DOHH2 (cell line): ENCODE data around the gene TBATA.

ENCODE experiments used
- H3F3A ChIP-seq: fragments of 200-600 bp; sonication (generic), shearing (Covaris generic); 2 replicates; pipeline ENCODE4 v1.6.0; 2016; ENCODE audit warnings: antibody characterized with exemption, mild to moderate bottlenecking; ENCODE audit not compliant: control insufficient read depth, insufficient read depth
- H3K27ac ChIP-seq: fragments of 200-600 bp; sonication (generic); 2 replicates; pipeline ENCODE4 v1.5.1; 2014; ENCODE audit warnings: low read depth, mild to moderate bottlenecking, low read length, moderate library complexity
- H3K27me3 ChIP-seq: fragments of 200-600 bp; sonication (generic); 2 replicates; pipeline ENCODE4 v1.6.1; 2014; ENCODE audit warnings: mild to moderate bottlenecking, low read length, mixed read lengths; ENCODE audit not compliant: control insufficient read depth
- H3K36me3 ChIP-seq: fragments of 200-600 bp; sonication (generic); 2 replicates; pipeline ENCODE4 v1.6.1; 2014; ENCODE audit warnings: mild to moderate bottlenecking, low read length, moderate library complexity, mixed read lengths; ENCODE audit not compliant: control insufficient read depth
- H3K4me1 ChIP-seq: fragments of 200-600 bp; sonication (generic); 2 replicates; pipeline ENCODE4 v1.6.1; 2014; ENCODE audit warnings: mild to moderate bottlenecking, low read length, mixed read lengths; ENCODE audit not compliant: control insufficient read depth
- H3K4me2 ChIP-seq: fragments of 200-600 bp; sonication (generic); 2 replicates; pipeline ENCODE4 v1.6.0; 2014; ENCODE audit warnings: mild to moderate bottlenecking, low read length, moderate library complexity
- H3K4me3 ChIP-seq: fragments of 200-600 bp; sonication (generic); 2 replicates; pipeline ENCODE4 v1.5.1; 2014; ENCODE audit warnings: mild to moderate bottlenecking, low read length, mixed read lengths
- H3K79me2 ChIP-seq: fragments of 200-600 bp; sonication (generic); 2 replicates; pipeline ENCODE4 v1.6.1; 2014; ENCODE audit warnings: mild to moderate bottlenecking, low read length, mixed read lengths; ENCODE audit not compliant: control insufficient read depth
- H3K9me2 ChIP-seq: fragments of 200-600 bp; sonication (generic); replicated peaks from 2 replicates; pipeline ENCODE4 v1.6.1; 2014; ENCODE audit warnings: mild to moderate bottlenecking, low read length, mixed read lengths; ENCODE audit not compliant: control insufficient read depth
- H3K9me3 ChIP-seq: fragments of 200-600 bp; sonication (generic); 2 replicates; pipeline ENCODE4 v1.6.1; 2014; ENCODE audit warnings: antibody characterized with exemption, low read length, mixed read lengths; ENCODE audit not compliant: control insufficient read depth, insufficient read depth
- H4K20me1 ChIP-seq: fragments of 200-600 bp; sonication (generic); 2 replicates; pipeline ENCODE4 v1.6.0; 2014; ENCODE audit warnings: low read depth, mild to moderate bottlenecking, antibody characterized with exemption, low read length, moderate library complexity; ENCODE audit not compliant: control insufficient read depth, insufficient read depth
- EZH2phosphoT487 ChIP-seq: fragments of 200-600 bp; sonication (generic); IDR thresholded peaks from 2 replicates; pipeline ENCODE4 v1.6.1; 2017; ENCODE audit warnings: borderline replicate concordance, mild to moderate bottlenecking, antibody characterized with exemption, low read length, moderate library complexity, mixed read lengths
- TF ChIP-seq, protein P1 (sequence below): fragments of 200-600 bp; sonication (generic); IDR thresholded peaks from one replicate; pipeline ENCODE4 v1.5.1; 2014; ENCODE audit warnings: antibody characterized with exemption, mild to moderate bottlenecking, low read depth, low read length; ENCODE audit not compliant: poor library complexity, severe bottlenecking

The TBATA gene

DNA sequence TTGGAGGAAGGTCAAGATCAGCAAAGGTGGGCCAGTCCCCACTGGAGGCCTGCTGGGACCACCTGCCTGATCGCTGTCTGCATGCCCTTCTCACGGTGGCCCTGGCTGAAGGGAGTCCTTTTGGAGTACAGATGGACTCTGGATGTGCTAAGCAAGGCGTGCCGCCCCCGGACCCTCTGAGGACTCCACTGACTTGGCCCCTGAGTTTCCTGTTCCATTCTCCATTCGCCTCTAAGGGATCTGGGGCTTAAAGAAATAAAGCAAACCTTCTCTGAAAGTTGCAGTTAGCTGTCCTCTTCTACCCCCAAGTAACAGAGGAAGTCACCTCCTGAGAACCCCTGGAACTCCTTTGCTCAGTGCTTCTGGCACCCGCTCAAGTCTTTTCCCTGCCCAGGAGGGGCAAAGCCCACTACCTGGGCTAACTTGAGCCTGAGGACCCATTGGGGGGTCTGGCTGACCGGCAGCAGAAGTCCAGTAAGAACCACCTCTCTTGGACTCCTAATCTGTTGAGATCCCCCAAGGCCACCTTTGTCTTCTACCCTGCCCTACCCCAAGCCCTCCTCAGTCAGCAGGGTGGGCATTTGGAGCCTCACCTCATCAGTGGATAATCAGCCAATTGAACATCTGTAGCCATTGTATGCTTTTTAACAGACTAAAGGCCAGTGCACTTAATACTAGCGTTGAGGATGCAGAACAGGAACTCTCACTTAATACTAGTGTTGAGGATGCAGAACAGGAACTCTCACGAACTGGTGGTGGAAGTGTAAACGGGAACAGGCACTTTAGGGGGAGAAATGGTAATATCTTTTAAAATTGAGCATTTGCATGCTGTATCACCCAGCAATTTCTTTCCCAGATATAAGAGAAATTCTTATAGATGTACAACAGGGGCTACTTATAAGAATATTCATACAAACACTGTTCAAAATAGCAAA is 2.2 kb downstream of the TBATA start:
- H3K79me2 ChIP-seq = no peaks in the 10 kb centered on the region
- no peaks in the 10 kb centered on the region for H3F3A ChIP-seq
- no peaks in the 10 kb centered on the region for H3K9me2 ChIP-seq
- no peak overlapping the region for H3K4me2 ChIP-seq
- no peaks in the 10 kb centered on the region for H4K20me1 ChIP-seq
- no peak overlapping the region for H3K4me3 ChIP-seq
- H3K4me1 ChIP-seq = no peaks in the 10 kb centered on the region
- H3K27ac ChIP-seq = no peak overlapping the region
- no peak for TF ChIP-seq EZH2phosphoT487
- TF ChIP-seq, protein P1, sequence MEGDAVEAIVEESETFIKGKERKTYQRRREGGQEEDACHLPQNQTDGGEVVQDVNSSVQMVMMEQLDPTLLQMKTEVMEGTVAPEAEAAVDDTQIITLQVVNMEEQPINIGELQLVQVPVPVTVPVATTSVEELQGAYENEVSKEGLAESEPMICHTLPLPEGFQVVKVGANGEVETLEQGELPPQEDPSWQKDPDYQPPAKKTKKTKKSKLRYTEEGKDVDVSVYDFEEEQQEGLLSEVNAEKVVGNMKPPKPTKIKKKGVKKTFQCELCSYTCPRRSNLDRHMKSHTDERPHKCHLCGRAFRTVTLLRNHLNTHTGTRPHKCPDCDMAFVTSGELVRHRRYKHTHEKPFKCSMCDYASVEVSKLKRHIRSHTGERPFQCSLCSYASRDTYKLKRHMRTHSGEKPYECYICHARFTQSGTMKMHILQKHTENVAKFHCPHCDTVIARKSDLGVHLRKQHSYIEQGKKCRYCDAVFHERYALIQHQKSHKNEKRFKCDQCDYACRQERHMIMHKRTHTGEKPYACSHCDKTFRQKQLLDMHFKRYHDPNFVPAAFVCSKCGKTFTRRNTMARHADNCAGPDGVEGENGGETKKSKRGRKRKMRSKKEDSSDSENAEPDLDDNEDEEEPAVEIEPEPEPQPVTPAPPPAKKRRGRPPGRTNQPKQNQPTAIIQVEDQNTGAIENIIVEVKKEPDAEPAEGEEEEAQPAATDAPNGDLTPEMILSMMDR = no peak
- H3K36me3 ChIP-seq = no peaks in the 10 kb centered on the region
- peaks cover 27% of the 10 kb centered on the region for H3K27me3 ChIP-seq
- no peaks in the 10 kb centered on the region for H3K9me3 ChIP-seq

DNA sequence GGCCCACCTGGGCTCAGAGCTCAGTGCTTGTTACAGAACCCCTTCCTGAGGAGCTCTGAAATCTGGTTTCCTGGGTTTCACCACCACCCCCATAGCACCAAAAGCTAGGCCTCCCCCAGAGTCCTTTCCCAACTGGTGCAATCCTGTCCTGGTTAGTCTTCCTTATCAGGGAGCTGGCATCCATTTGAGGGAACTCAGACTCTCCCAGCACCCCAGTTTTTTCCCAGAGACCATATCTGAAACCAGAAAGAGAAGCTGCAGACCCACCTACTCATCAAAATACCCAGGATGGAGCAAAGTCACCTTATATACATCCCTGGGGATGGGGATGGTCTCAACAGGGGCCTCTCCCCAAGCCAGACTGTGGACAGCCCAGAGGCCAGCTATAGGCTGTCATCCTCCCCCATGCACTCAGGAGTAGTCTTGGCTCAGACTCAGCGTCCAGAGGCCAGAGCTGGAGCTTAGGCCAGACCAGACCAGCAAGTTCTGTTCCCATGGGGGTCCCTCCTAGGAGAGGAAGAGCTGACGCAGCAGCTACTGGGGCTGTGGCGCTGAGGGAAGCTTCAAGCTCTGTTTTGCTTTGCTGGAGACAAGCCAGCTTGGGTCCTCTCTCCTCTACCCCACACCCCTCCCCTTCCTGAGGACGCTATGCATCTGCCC is 3.0 kb downstream of the TBATA start:
- no peaks in the 10 kb centered on the region for H4K20me1 ChIP-seq
- H3K9me3 ChIP-seq = no peaks in the 10 kb centered on the region

DNA sequence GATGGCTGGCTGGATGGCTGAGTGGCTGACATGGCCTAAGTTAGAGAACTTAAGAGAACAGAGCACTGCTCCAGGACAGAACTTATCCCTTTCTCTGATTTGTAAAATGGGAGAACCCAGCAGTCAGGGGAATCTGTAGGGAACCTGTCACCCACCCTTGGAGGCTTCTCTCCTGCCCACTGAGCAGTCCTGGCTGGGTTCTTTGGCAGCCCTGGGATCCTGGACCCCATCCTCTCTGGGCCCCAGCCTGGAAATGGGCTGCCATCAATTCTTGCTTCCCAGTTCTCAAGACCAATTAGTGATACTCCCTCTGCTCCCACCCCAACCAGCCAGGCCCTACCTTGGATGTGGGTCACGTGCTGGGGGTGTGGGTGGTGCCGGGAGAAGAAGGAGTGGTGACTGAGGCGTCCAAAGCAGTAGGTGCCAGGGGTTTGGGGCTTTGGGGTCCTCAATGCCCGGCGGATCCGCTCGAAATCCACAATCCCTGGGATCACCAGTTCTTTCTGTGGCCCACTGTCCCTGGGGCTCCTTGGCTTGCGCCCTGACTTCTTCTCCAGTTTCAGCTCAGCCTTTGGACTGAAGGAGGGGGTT is 3.6 kb downstream of the TBATA start:
- Histone ChIP-seq H3K9me3 (no peaks in the 10 kb centered on the region), H3K9me2 (no peaks in the 10 kb centered on the region), H3K27me3 (peaks cover 19% of the 10 kb centered on the region), H3F3A (no peaks in the 10 kb centered on the region), H3K79me2 (no peaks in the 10 kb centered on the region), H4K20me1 (no peaks in the 10 kb centered on the region), H3K4me2 (no peak overlapping the region), H3K36me3 (no peaks in the 10 kb centered on the region), H3K27ac (no peak overlapping the region), H3K4me3 (no peak overlapping the region), H3K4me1 (no peaks in the 10 kb centered on the region)
- no peak for TF ChIP-seq EZH2phosphoT487
- TF ChIP-seq, protein P1 = no peak

More for the DNA sequence above, 3.0 kb downstream of the TBATA start:
- no peaks in the 10 kb centered on the region for H3K79me2 ChIP-seq
- H3K4me3 ChIP-seq = no peak overlapping the region
- H3K27ac ChIP-seq = no peak overlapping the region
- H3K4me2 ChIP-seq = no peak overlapping the region
- no peaks in the 10 kb centered on the region for H3K9me2 ChIP-seq
- H3K36me3 ChIP-seq = no peaks in the 10 kb centered on the region
- H3K4me1 ChIP-seq = no peaks in the 10 kb centered on the region
- H3K27me3 ChIP-seq = peaks cover 25% of the 10 kb centered on the region
- no peak for TF ChIP-seq EZH2phosphoT487
- TF ChIP-seq, protein P1 = no peak
- H3F3A ChIP-seq = no peaks in the 10 kb centered on the region
